Activated CD8-positive, alpha-beta memory T cell treated with anti-CD3 and anti-CD28 coated beads, Interleukin-2, amount 50 U/mL, for 4 hours (primary cell): ENCODE data around the gene PIM1.
"Not testable (repeated sequence)": the region's sequence is repeated elsewhere in the genome, so short reads cannot be mapped to it uniquely, and the experiment has no call there.

Experiments used
- DNase-seq: peaks from one replicate; pipeline ENCODE4 v3.0.0-alpha.2; 2020

Gene PIM1

GRCh38 chr6:37194886-37195285, 24.9 kb downstream of the PIM1 start:
- DNase-seq: not testable (repeated sequence)

- DNase-seq: not testable (repeated sequence)
Measured at GRCh38 chr6:37196451-37196850, 26.5 kb downstream of the PIM1 start.

- no peak for DNase-seq
Measured at GRCh38 chr6:37200085-37200484, 30.1 kb downstream of the PIM1 start.

GRCh38 chr6:37201726-37202125, 31.8 kb downstream of the PIM1 start:
- no peak for DNase-seq

- no peak for DNase-seq
Measured at GRCh38 chr6:37202788-37203491, 33.0 kb downstream of the PIM1 start.

GRCh38 chr6:37204014-37204751, 34.2 kb downstream of the PIM1 start:
- no peak for DNase-seq

- no peak for DNase-seq
Measured at GRCh38 chr6:37205175-37205996, 35.4 kb downstream of the PIM1 start.

GRCh38 chr6:37205997-37206340, 36.0 kb downstream of the PIM1 start:
- DNase-seq: no peak

- DNase-seq: no peak
Measured at GRCh38 chr6:37206622-37207021, 36.7 kb downstream of the PIM1 start.

GRCh38 chr6:37207903-37208456, 38.0 kb downstream of the PIM1 start:
- DNase-seq: peak; percentile 91

- no peak for DNase-seq
Measured at GRCh38 chr6:37208793-37209192, 38.8 kb downstream of the PIM1 start.

- peak; percentile 55 for DNase-seq
Measured at GRCh38 chr6:37209461-37210205, 39.7 kb downstream of the PIM1 start.

GRCh38 chr6:37210313-37210968, 40.5 kb downstream of the PIM1 start:
- peak; percentile 79 for DNase-seq

- DNase-seq: no peak
Measured at GRCh38 chr6:37212268-37212667, 42.3 kb downstream of the PIM1 start.

- no peak for DNase-seq
Measured at GRCh38 chr6:37218061-37218460, 48.1 kb downstream of the PIM1 start.

GRCh38 chr6:37218511-37218910, 48.6 kb downstream of the PIM1 start:
- no peak for DNase-seq

GRCh38 chr6:37221585-37222124, 51.7 kb downstream of the PIM1 start:
- no peak for DNase-seq

- peak; percentile 63 for DNase-seq
Measured at GRCh38 chr6:37222125-37222967, 52.4 kb downstream of the PIM1 start.

- no peak for DNase-seq
Measured at GRCh38 chr6:37222992-37223391, 53.0 kb downstream of the PIM1 start.
